K562 (cell line): Measurements from ENCODE around the gene FASN. TPM values are rescaled to one million over a fixed set of nuclear protein-coding genes. Genes with fewer than 3 reads are reported as not detected.

Experiments used
- ATAC-seq: fragments of 200-7000 bp; cut with Tn5 transposase; 3 replicates; pipeline ENCODE4 v1.9.1; 2020; ENCODE audit warnings: moderate library complexity
- BruUV-seq: library from RNA; stranded (reverse); fragments of 400-500 nt; replicated peaks from 2 replicates; lab custom pipeline; 2021; lab: Mats Ljungman, UMichigan
- CTCF ChIA-PET: fragments of 300-600 bp; formaldehyde crosslinking; extraction: SDS; loops from one replicate; lab custom pipeline; 2021; ENCODE audit warnings: low intra/inter-chr PET ratio; lab: Yijun Ruan, JAX
- POLR2A ChIA-PET: fragments of 300-600, 350-650 bp; sonication (Branson Sonifier 250); formaldehyde crosslinking; extraction: SDS; loops from one replicate; lab custom pipeline; 2021; ENCODE audit warnings: antibody characterized with exemption, inconsistent platforms; lab: Yijun Ruan, JAX
- DNase-seq, 4 experiments: peaks; one replicate each; pipeline versions ENCODE4 v3.0.0 to v3.0.0-alpha.2; 2011 to 2018; ENCODE audit warnings: low spot score in 3 of 4, mixed read lengths in 3 of 4; ENCODE audit errors: extremely low read depth in 1 of 4
- FAIRE-seq: peaks from 2 replicates; lab custom pipeline; 2011; peaks lifted over from hg19 to GRCh38; lab: Jason Lieb, UNC
- H2AFZ ChIP-seq: 2 replicates; pipeline ENCODE4 v1.6.0; 2011; ENCODE audit warnings: low read depth, low read length, control low read depth, inconsistent platforms
- H3K27ac ChIP-seq: fragments of 200-600 bp; 3 replicates; pipeline ENCODE4 v1.8.0; 2011; ENCODE audit warnings: low read depth, mild to moderate bottlenecking, control low read depth, inconsistent platforms, low read length, moderate library complexity, mixed read lengths; ENCODE audit errors: extremely low read depth
- H3K27me3 ChIP-seq, 2 experiments: fragments of 300-600 bp in 1 of 2; 2 replicates in 1 of 2; 3 replicates in 1 of 2; pipeline versions ENCODE4 v1.6.0 to v1.8.0; 2011; ENCODE audit warnings: inconsistent platforms in 2 of 2, low read length in 2 of 2, mild to moderate bottlenecking in 1 of 2, mixed read lengths in 1 of 2, moderate library complexity in 1 of 2; ENCODE audit not compliant: control insufficient read depth in 2 of 2, insufficient read depth in 2 of 2
- H3K36me3 ChIP-seq: fragments of 300-600 bp; 3 replicates; pipeline ENCODE4 v1.8.0; 2011; ENCODE audit warnings: mild to moderate bottlenecking, low read length, inconsistent platforms; ENCODE audit not compliant: control insufficient read depth, insufficient read depth
- H3K4me1 ChIP-seq, 2 experiments: fragments of 200-600 bp in 1 of 2; replicated peaks in 1 of 2; 2 replicates in 1 of 2; 3 replicates in 1 of 2; pipeline versions ENCODE4 v1.5.1 to v1.8.0; 2011; ENCODE audit warnings: inconsistent platforms in 2 of 2, low read length in 2 of 2, mild to moderate bottlenecking in 1 of 2, mixed read lengths in 1 of 2, moderate library complexity in 1 of 2; ENCODE audit not compliant: control insufficient read depth in 2 of 2, insufficient read depth in 2 of 2
- H3K4me2 ChIP-seq: 2 replicates; pipeline ENCODE4 v1.6.1; 2011; ENCODE audit warnings: low read length, control low read depth, inconsistent platforms, mixed read lengths; ENCODE audit not compliant: insufficient read depth
- H3K4me3 ChIP-seq: fragments of 200-600 bp; sonication (generic), shearing (Covaris generic); 2 replicates; pipeline ENCODE4 v1.5.1; 2016; ENCODE audit warnings: control low read depth, inconsistent platforms
- H3K79me2 ChIP-seq: fragments of 200-600 bp; 3 replicates; pipeline ENCODE4 v1.8.0; 2011; ENCODE audit warnings: low read length, inconsistent platforms; ENCODE audit not compliant: control insufficient read depth, insufficient read depth
- H3K9ac ChIP-seq, 2 experiments: 2 replicates each; pipeline versions ENCODE4 v1.6.0 to v1.6.1; 2011; ENCODE audit warnings: low read depth in 2 of 2, low read length in 2 of 2, control low read depth in 1 of 2, inconsistent platforms in 1 of 2, mild to moderate bottlenecking in 1 of 2, mixed read lengths in 1 of 2; ENCODE audit not compliant: insufficient read depth in 1 of 2
- H3K9me1 ChIP-seq: one replicate; pipeline ENCODE4 v1.6.0; 2011; ENCODE audit warnings: inconsistent platforms, mild to moderate bottlenecking, low read length, moderate library complexity; ENCODE audit not compliant: control insufficient read depth, insufficient read depth
- H3K9me3 ChIP-seq: replicated peaks from 2 replicates; pipeline ENCODE4 v1.5.1; 2011; ENCODE audit warnings: low read depth, low read length, inconsistent platforms; ENCODE audit not compliant: control insufficient read depth, insufficient read depth
- H4K20me1 ChIP-seq: replicated peaks from 2 replicates; pipeline ENCODE4 v1.6.1; 2011; ENCODE audit warnings: low read length, inconsistent platforms, mixed read lengths; ENCODE audit not compliant: control insufficient read depth, insufficient read depth
- CGGBP1 ChIP-seq: fragments of 250-450 bp; sonication (Bioruptor Pico); IDR thresholded peaks from 2 replicates; pipeline ENCODE4 v1.9.0; 2021; ENCODE audit warnings: mild to moderate bottlenecking
- CHAMP1 ChIP-seq: fragments of 450-650 bp; IDR thresholded peaks from 2 replicates; pipeline ENCODE4 v1.6.1; 2016; ENCODE audit warnings: mild to moderate bottlenecking
- CXXC5 ChIP-seq: fragments of 250-450 bp; sonication (Bioruptor Pico); IDR thresholded peaks from 2 replicates; pipeline ENCODE4 v1.8.0; 2022; ENCODE audit warnings: inconsistent platforms, mild to moderate bottlenecking, moderate library complexity
- FIP1L1 ChIP-seq: fragments of 200-400 bp; formaldehyde crosslinking; IDR thresholded peaks from 2 replicates; pipeline ENCODE4 v1.6.1; 2018; ENCODE audit warnings: mild to moderate bottlenecking, low read depth, low read length; ENCODE audit not compliant: poor library complexity, severe bottlenecking
- FOSL1 ChIP-seq: fragments of 200-800 bp; sonication (Bioruptor generic); conservative IDR thresholded peaks from 2 replicates; pipeline ENCODE4 v1.6.1; 2016; ENCODE audit warnings: missing genetic modification characterization, missing compliant biosample characterization
- NR4A1 ChIP-seq, 2 experiments: fragments of 250-450 bp in 1 of 2; fragments of 450-650 bp in 1 of 2; sonication (Bioruptor Pico) in 1 of 2; IDR thresholded peaks; 2 replicates each; pipeline versions ENCODE4 v1.4.0 to v1.6.1; 2016 to 2020; ENCODE audit warnings: mild to moderate bottlenecking in 2 of 2, missing compliant biosample characterization in 1 of 2, missing genetic modification characterization in 1 of 2, moderate library complexity in 1 of 2
- PATZ1 ChIP-seq: fragments of 250-450 bp; sonication (Bioruptor Pico); IDR thresholded peaks from 2 replicates; pipeline ENCODE4 v1.5.0; 2020; ENCODE audit warnings: mild to moderate bottlenecking, borderline replicate concordance
- TAF1 ChIP-seq: IDR thresholded peaks from 2 replicates; pipeline ENCODE4 v1.6.1; 2011; ENCODE audit warnings: mild to moderate bottlenecking, low read length, moderate library complexity; ENCODE audit not compliant: insufficient read depth, control insufficient read depth, severe bottlenecking; ENCODE audit errors: extremely low read depth
- ZBTB34 ChIP-seq: fragments of 250-450 bp; sonication (Bioruptor Pico); IDR thresholded peaks from 2 replicates; pipeline ENCODE4 v1.8.0; 2021; ENCODE audit warnings: mild to moderate bottlenecking, moderate library complexity
- ZNF277 ChIP-seq: fragments of 250-450 bp; sonication (Bioruptor Pico); IDR thresholded peaks from 2 replicates; pipeline ENCODE4 v1.8.0; 2022; ENCODE audit warnings: inconsistent platforms, mild to moderate bottlenecking, moderate library complexity, borderline replicate concordance
- ZNF41 ChIP-seq: fragments of 250-450 bp; sonication (Bioruptor Pico); conservative IDR thresholded peaks from 2 replicates; pipeline ENCODE4 v1.4.0; 2020; ENCODE audit warnings: mild to moderate bottlenecking
- ZNF75A ChIP-seq: fragments of 450-650 bp; formaldehyde crosslinking; IDR thresholded peaks from 2 replicates; pipeline ENCODE4 v1.4.0; 2020; ENCODE audit warnings: mild to moderate bottlenecking
- ZNF780A ChIP-seq: fragments of 250-450 bp; sonication (Bioruptor Pico); IDR thresholded peaks from 2 replicates; pipeline ENCODE4 v1.5.0; 2021; ENCODE audit warnings: mild to moderate bottlenecking
- WGBS: fragments of 100-300 bp; shearing (Covaris generic); methylation state at CpG from one replicate; pipeline ENCODE4 v1.1.6; 2016; ENCODE audit warnings: low coverage, mixed read lengths; ENCODE audit not compliant: insufficient coverage; ENCODE audit errors: missing lambda C conversion rate; 5-methylcytosine and 5-hydroxymethylcytosine counted together
- in situ Hi-C: fragments of 300-500 bp; cut with MboI; formaldehyde crosslinking; loops from 4 replicates; pipeline ENCODE4 v1.15.0; 2018; ENCODE audit warnings: inconsistent platforms, mixed read lengths
- intact Hi-C: fragments of 100-400 bp; cut with micrococcal nuclease; formaldehyde crosslinking; loops from 2 replicates; pipeline ENCODE4 v1.14.2; 2022
- polyA plus RNA-seq, 8 experiments: library from polyadenylated mRNA; depleted of rRNA in 4 of 8; stranded (reverse) in 5 of 8; unstranded in 3 of 8; fragments of >200 nt; fragmentation: Nextera tagmentation in 2 of 8; fragmentation: Illumina TruSeq in 1 of 8; extraction: Ambion mirVana in 2 of 8; extraction: Trizol in 1 of 8; gene quantifications; 2 replicates each; pipeline versions ENCODE4 v1.2.1 to v1.2.3, GENCODE V29; 2011 to 2014; ENCODE audit warnings: inconsistent platforms in 1 of 8, missing spikeins in 1 of 8
- total RNA-seq, 7 experiments: library from RNA; depleted of rRNA in 6 of 7; stranded (reverse); fragments of >200 nt in 6 of 7; fragmentation: Illumina TruSeq in 2 of 7; extraction: Trizol in 2 of 7; gene quantifications; 2 replicates each; pipeline versions ENCODE4 v1.2.1 to v1.2.3, GENCODE V29; 2011 to 2021; ENCODE audit warnings: low replicate concordance in 1 of 7

Gene FASN
- total and polyA plus RNA-seq, 9 of the 15 experiments (the other 6 are each of a cell fraction or from before 2014, with no cell fraction given) = 0.15 to 663 (median 49.9) TPM

- TF ChIP-seq ZNF277 (no peak), NR4A1 (CRISPR knock-in tag; IDR thresholded peaks at IDR 0.05) (no peak), NR4A1 (tag; IDR thresholded peaks at IDR 0.05) (no peak), ZBTB34 (no peak)
Measured at GRCh38 chr17:82073446-82073845, 24.6 kb downstream of the FASN start (continued).

GRCh38 chr17:82072827-82073226, 25.2 kb downstream of the FASN start:
- no TSS peak for BruUV-seq
- Histone ChIP-seq H3K36me3 (peaks cover 3% of the 10 kb centered on the region; the same call in 1 of the 3 replicates), H3K9me1 (peaks cover 3% of the 10 kb centered on the region), H3K9me3 (no peaks in the 10 kb centered on the region), H3K4me2 (no peak overlapping the region), H3K4me3 (no peak overlapping the region), H3K27me3 (no peaks in the 10 kb centered on the region), H2AFZ (no peak overlapping the region), H3K9ac (no peak overlapping the region), H4K20me1 (peaks cover 9% of the 10 kb centered on the region; the same call in 1 of the 2 replicates), H3K4me1 (peaks cover 0 to 16% of the 10 kb centered on the region in 2 experiments; a peak in 2 of 5 replicates), H3K79me2 (no peaks in the 10 kb centered on the region), H3K27ac (no peak overlapping the region)
- intact Hi-C loops = no loop called here
- ATAC-seq (no peak), FAIRE-seq (no peak), DNase-seq (no peak)
- CTCF ChIA-PET = no interaction called here
- POLR2A ChIA-PET = interaction anchor here (0.6 to 1.1 kb wide), 3 partner anchors 12 to 42 kb away, joined by 3 read pairs; no protein-coding TSS in a partner anchor
- in situ Hi-C loops = no loop called here
- WGBS = 41% methylated on average over 6 of the region's 6 CpGs
- no peak for TF ChIP-seq CHAMP1
- TF ChIP-seq ZNF780A (CRISPR knock-in tag) = no peak
- no peak for TF ChIP-seq FIP1L1
- no peak for TF ChIP-seq ZNF41 (CRISPR knock-in tag)
- no peak for TF ChIP-seq CXXC5 (CRISPR knock-in tag)
- TF ChIP-seq ZNF75A = no peak
- no peak for TF ChIP-seq CGGBP1 (CRISPR knock-in tag)
- TF ChIP-seq FOSL1 (tag) = no peak
- TF ChIP-seq PATZ1 (CRISPR knock-in tag) = no peak
- TF ChIP-seq TAF1 = no peak
